Measurements from ENCODE around the gene PHKA2.

Gene PHKA2

GRCh38 chrX:18996536-18996935 lies 12.6 kb upstream of the PHKA2 start:
- TF ChIP-seq, protein P1, sequence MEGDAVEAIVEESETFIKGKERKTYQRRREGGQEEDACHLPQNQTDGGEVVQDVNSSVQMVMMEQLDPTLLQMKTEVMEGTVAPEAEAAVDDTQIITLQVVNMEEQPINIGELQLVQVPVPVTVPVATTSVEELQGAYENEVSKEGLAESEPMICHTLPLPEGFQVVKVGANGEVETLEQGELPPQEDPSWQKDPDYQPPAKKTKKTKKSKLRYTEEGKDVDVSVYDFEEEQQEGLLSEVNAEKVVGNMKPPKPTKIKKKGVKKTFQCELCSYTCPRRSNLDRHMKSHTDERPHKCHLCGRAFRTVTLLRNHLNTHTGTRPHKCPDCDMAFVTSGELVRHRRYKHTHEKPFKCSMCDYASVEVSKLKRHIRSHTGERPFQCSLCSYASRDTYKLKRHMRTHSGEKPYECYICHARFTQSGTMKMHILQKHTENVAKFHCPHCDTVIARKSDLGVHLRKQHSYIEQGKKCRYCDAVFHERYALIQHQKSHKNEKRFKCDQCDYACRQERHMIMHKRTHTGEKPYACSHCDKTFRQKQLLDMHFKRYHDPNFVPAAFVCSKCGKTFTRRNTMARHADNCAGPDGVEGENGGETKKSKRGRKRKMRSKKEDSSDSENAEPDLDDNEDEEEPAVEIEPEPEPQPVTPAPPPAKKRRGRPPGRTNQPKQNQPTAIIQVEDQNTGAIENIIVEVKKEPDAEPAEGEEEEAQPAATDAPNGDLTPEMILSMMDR (IDR thresholded peaks at IDR 0.05; ENCODE audit: insufficient read depth, low read length, missing control alignments): no peak
- DNase-seq (ENCODE audit: low read depth, low spot score): no peak
- ChIA-PET CTCF (interaction anchor here (0.9 to 1.1 kb wide), 2 partner anchors 20 to 42 kb away, joined by 3 read pairs; no protein-coding TSS in a partner anchor), POLR2A (no interaction called here)
- H3K4me3 ChIP-seq (ENCODE audit: low read depth, low read length): no peak overlapping the region

- peak; percentile 34 for DNase-seq (ENCODE audit: low read depth, low spot score)
- TF ChIP-seq, protein P1 (IDR thresholded peaks at IDR 0.05; ENCODE audit: insufficient read depth, low read length, missing control alignments): no peak
- CTCF ChIA-PET: interaction anchor here (2.0 kb wide), 1 partner anchor 10 kb away, joined by 12 read pairs; no protein-coding TSS in a partner anchor
- POLR2A ChIA-PET: interaction anchor here (0.9 kb wide), 1 partner anchor 10 kb away, joined by 3 read pairs; no protein-coding TSS in a partner anchor
- H3K4me3 ChIP-seq (ENCODE audit: low read depth, low read length): peak overlapping the region; percentile 12; the same call in 1 of the 2 replicates
Observed at GRCh38 chrX:18995221-18995620, 11.3 kb upstream of the PHKA2 start.

- TF ChIP-seq, protein P1 (IDR thresholded peaks at IDR 0.05; ENCODE audit: insufficient read depth, low read length, missing control alignments): no peak
- CTCF ChIA-PET: interaction anchor here (2.0 kb wide), 1 partner anchor 9 kb away, joined by 12 read pairs; no protein-coding TSS in a partner anchor
- peak overlapping the region; percentile 12; the same call in 1 of the 2 replicates for H3K4me3 ChIP-seq (ENCODE audit: low read depth, low read length)
- POLR2A ChIA-PET: interaction anchor here (0.9 kb wide), 1 partner anchor 10 kb away, joined by 3 read pairs; no protein-coding TSS in a partner anchor
- DNase-seq (ENCODE audit: low read depth, low spot score): peak; percentile 69
Observed at GRCh38 chrX:18994713-18995112, 10.8 kb upstream of the PHKA2 start.

DNA sequence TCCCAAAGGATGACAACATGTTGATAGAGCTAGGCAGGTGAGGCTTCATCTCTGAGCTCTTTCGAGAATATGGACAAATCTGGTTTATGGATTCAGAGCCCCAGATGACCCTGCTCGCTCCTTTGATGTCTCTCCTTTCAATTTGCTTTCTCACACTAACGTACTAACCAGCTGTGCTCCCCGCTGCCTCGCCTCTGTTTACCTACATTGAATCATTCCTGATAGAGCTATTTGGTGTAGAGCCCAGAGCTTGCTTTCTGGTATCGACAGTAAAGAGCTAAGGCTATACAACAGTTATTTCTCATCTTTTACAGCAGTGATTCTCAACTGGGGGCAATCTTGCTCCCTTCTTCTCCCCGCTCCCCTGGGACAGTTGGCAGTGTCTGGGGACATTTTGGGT lies 8.9 kb upstream of the PHKA2 start:
- ChIA-PET CTCF (no interaction called here), POLR2A (no interaction called here)
- DNase-seq (ENCODE audit: low read depth, low spot score): no peak
- TF ChIP-seq, protein P1 (IDR thresholded peaks at IDR 0.05; ENCODE audit: insufficient read depth, low read length, missing control alignments): no peak
- H3K4me3 ChIP-seq (ENCODE audit: low read depth, low read length): no peak overlapping the region

DNA sequence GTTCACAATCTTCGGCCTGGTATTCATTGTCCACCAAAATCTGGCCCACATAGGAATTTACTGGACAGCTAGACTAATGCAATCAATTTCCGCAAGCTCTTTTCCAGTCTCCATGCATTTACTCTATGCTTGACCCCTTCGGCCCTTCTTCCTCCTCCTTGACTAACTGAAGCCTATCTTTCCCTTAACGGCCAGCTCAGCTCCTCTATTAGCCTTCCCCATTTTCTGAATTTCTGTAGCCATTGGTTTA lies 1.2 kb upstream of the PHKA2 start:
- POLR2A ChIA-PET: interaction anchor here (0.9 kb wide), 1 partner anchor 9 kb away, joined by 3 read pairs; no protein-coding TSS in a partner anchor
- H3K4me3 ChIP-seq (ENCODE audit: low read depth, low read length): peak overlapping the region; percentile 66
- DNase-seq (ENCODE audit: low read depth, low spot score): no peak
- CTCF ChIA-PET: interaction anchor here (0.7 to 2.3 kb wide), 5 partner anchors 10 to 45 kb away, joined by 3 to 12 read pairs (median 3); no protein-coding TSS in a partner anchor
- TF ChIP-seq, protein P1 (IDR thresholded peaks at IDR 0.05; ENCODE audit: insufficient read depth, low read length, missing control alignments): no peak

DNA sequence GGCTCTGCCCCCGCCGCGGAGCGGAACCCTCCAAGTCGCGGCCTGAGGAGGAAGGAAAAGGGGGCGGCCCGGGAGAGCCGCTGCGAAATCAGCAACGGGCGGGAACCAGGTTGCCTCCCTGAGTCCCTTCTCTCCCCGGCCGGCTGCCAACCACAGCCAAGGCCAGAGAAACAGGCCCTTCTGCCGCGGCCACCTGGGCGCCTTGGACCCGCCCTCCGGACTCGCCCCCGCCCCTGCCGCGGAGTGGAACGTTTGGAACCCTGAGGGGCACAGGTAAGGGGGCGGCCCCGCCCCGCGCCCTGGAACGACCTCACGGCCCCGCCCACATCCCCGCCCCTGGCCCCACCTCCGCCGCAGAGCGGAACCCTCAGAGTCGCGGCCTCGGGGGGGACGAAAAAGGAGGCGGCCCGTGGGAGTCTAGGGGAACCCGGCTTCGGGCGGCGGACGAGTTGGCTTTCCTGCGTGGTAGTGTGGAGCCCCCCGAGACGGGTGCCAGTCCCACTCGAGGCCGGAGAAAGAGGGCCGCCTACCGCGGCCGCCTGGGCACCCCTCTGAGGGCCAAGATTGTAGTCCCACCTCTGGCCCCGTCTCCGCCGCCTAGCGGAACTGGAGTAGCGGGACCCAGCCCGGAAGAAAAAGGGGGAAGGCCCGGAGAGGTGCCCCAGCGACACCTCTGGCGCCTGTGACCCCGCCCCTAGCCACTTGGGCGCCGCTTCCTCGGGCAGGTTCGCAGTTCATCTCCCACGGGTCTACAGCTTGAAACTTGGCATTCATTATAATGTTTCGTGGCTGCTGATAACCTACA lies 669 bp upstream of the PHKA2 start:
- H3K4me3 ChIP-seq (ENCODE audit: low read depth, low read length): peak overlapping the region; percentile 66
- CTCF ChIA-PET: interaction anchor here (0.8 to 2.3 kb wide), 4 partner anchors 10 to 44 kb away, joined by 3 to 12 read pairs (median 3); no protein-coding TSS in a partner anchor
- TF ChIP-seq, protein P1 (IDR thresholded peaks at IDR 0.05; ENCODE audit: insufficient read depth, low read length, missing control alignments): peak; percentile 39
- DNase-seq (ENCODE audit: low read depth, low spot score): no peak
- POLR2A ChIA-PET: interaction anchor here (0.7 to 0.9 kb wide), 2 partner anchors 10 to 349 kb away, joined by 3 read pairs; no protein-coding TSS in a partner anchor
